GM21515 (cell line): ENCODE results near the gene DOK5.
A peak's percentile ranks its signal among the peaks of the same experiment; 100 is the strongest.

ENCODE experiments used
- ATAC-seq: cut with Tn5 transposase; IDR thresholded peaks from one replicate; pipeline ENCODE4 v1.9.1; 2021; ENCODE audit not compliant: unreplicated experiment

The DOK5 gene

GRCh38 chr20:54640800-54641199, 165.4 kb downstream of the DOK5 start:
- no peak for ATAC-seq

GRCh38 chr20:54642864-54643667, 167.7 kb downstream of the DOK5 start:
- ATAC-seq = no peak

GRCh38 chr20:54643761-54644160, 168.4 kb downstream of the DOK5 start:
- ATAC-seq = no peak

- no peak for ATAC-seq
Measured at GRCh38 chr20:54645445-54646155, 170.2 kb downstream of the DOK5 start.

GRCh38 chr20:54646156-54646517, 170.7 kb downstream of the DOK5 start:
- ATAC-seq = no peak

- no peak for ATAC-seq
Measured at GRCh38 chr20:54648421-54649142, 173.2 kb downstream of the DOK5 start.

- ATAC-seq = peak; percentile 63
Measured at GRCh38 chr20:54649511-54649962, 174.1 kb downstream of the DOK5 start.

- no peak for ATAC-seq
Measured at GRCh38 chr20:54650052-54650719, 174.8 kb downstream of the DOK5 start.

- no peak for ATAC-seq
Measured at GRCh38 chr20:54651252-54651651, 175.9 kb downstream of the DOK5 start.

GRCh38 chr20:54654450-54654849, 179.1 kb downstream of the DOK5 start:
- ATAC-seq = no peak

GRCh38 chr20:54657268-54657826, 182.0 kb downstream of the DOK5 start:
- no peak for ATAC-seq

GRCh38 chr20:54658525-54658924, 183.1 kb downstream of the DOK5 start:
- no peak for ATAC-seq

- ATAC-seq = no peak
Measured at GRCh38 chr20:54661265-54661664, 185.9 kb downstream of the DOK5 start.

GRCh38 chr20:54661880-54662465, 186.6 kb downstream of the DOK5 start:
- no peak for ATAC-seq

GRCh38 chr20:54665812-54666211, 190.4 kb downstream of the DOK5 start:
- no peak for ATAC-seq

GRCh38 chr20:54668271-54669039, 193.1 kb downstream of the DOK5 start:
- peak; percentile 86 for ATAC-seq

GRCh38 chr20:54669040-54669363, 193.6 kb downstream of the DOK5 start:
- no peak for ATAC-seq

- no peak for ATAC-seq
Measured at GRCh38 chr20:54678253-54678652, 202.9 kb downstream of the DOK5 start.

- ATAC-seq = no peak
Measured at GRCh38 chr20:54680439-54680838, 205.0 kb downstream of the DOK5 start.
